Small intestine (tissue), 7 donors: ENCODE results near the gene SERPINB7. TPM values are rescaled to one million over a fixed set of nuclear protein-coding genes. Genes with fewer than 3 reads are reported as not detected.

Source experiments
- DNase-seq, 2 donors: peaks; one replicate each; pipeline versions ENCODE4 v3.0.0 to v3.0.0-alpha.2; 2013
- FAIRE-seq: peaks from 2 replicates; lab custom pipeline; 2012; peaks lifted over from hg19 to GRCh38; lab: Jason Lieb, UNC
- H3K27ac ChIP-seq, 3 donors: one replicate each; pipeline ENCODE4 v1.5.1; 2013; ENCODE audit warnings: low read length in 2 of 3, mild to moderate bottlenecking in 2 of 3, control low read depth in 1 of 3, inconsistent platforms in 1 of 3, low read depth in 1 of 3, moderate library complexity in 1 of 3
- H3K27me3 ChIP-seq, 3 donors: one replicate each; pipeline ENCODE4 v1.6.1; 2013; ENCODE audit warnings: low read length in 3 of 3, inconsistent platforms in 1 of 3; ENCODE audit not compliant: control insufficient read depth in 3 of 3, insufficient read depth in 3 of 3
- H3K36me3 ChIP-seq, 3 donors: one replicate each; pipeline ENCODE4 v1.6.1; 2013; ENCODE audit warnings: low read length in 3 of 3, inconsistent platforms in 1 of 3, low read depth in 1 of 3, mild to moderate bottlenecking in 1 of 3, moderate library complexity in 1 of 3; ENCODE audit not compliant: control insufficient read depth in 3 of 3, insufficient read depth in 2 of 3
- H3K4me1 ChIP-seq, 3 donors: one replicate each; pipeline ENCODE4 v1.6.1; 2013; ENCODE audit warnings: low read length in 2 of 3, inconsistent platforms in 1 of 3, low read depth in 1 of 3, mild to moderate bottlenecking in 1 of 3, moderate library complexity in 1 of 3; ENCODE audit not compliant: control insufficient read depth in 3 of 3, insufficient read depth in 2 of 3
- H3K4me3 ChIP-seq, 3 donors: one replicate each; pipeline ENCODE4 v1.5.1; 2013; ENCODE audit warnings: low read length in 3 of 3, control low read depth in 1 of 3, inconsistent platforms in 1 of 3, low read depth in 1 of 3, mild to moderate bottlenecking in 1 of 3, moderate library complexity in 1 of 3
- H3K9me3 ChIP-seq, 2 donors: one replicate each; pipeline ENCODE4 v1.6.1; 2013; ENCODE audit warnings: low read depth in 1 of 2, low read length in 1 of 2; ENCODE audit not compliant: control insufficient read depth in 2 of 2, insufficient read depth in 1 of 2
- WGBS, 3 donors: extraction: QIAGEN DNeasy Blood & Tissue Kit; methylation state at CpG; one replicate each; pipeline ENCODE4 v1.1.7; 2013; 5-methylcytosine and 5-hydroxymethylcytosine counted together
- polyA plus RNA-seq, 4 donors: library from polyadenylated mRNA; stranded (reverse) in 3 of 4; unstranded in 1 of 4; fragments of 200-250 nt in 3 of 4; fragments of 120-200 nt in 1 of 4; gene quantifications; one replicate each; pipeline versions ENCODE4 v1.2.1 to v1.2.3, GENCODE V29; 2013
- donor health status: healthy with polysubstance abuse.
- donor health status: control.
- donor health status: control.
- donor health status: Bipolar disorder and iron deficiency.
- donor health status: healthy.

The SERPINB7 gene
- polyA plus RNA-seq, 4 donors: not detected

- H3K4me1 ChIP-seq: no peaks in the 10 kb centered on the region
- H3K27ac ChIP-seq: no peak overlapping the region
- H3K27me3 ChIP-seq: no peaks in the 10 kb centered on the region
- H3K9me3 ChIP-seq: no peaks in the 10 kb centered on the region
- no peak overlapping the region for H3K4me3 ChIP-seq
- WGBS, 3 donors: 65 to 73% (median 67%) methylated on average over 3 of the region's 3 CpGs
- no peaks in the 10 kb centered on the region for H3K36me3 ChIP-seq
- FAIRE-seq: no peak
- DNase-seq: no peak
Measured at GRCh38 chr18:63773551-63773950, 1.7 kb upstream of the SERPINB7 start.

- Histone ChIP-seq H3K36me3 (no peaks in the 10 kb centered on the region), H3K4me1 (no peaks in the 10 kb centered on the region), H3K9me3 (no peaks in the 10 kb centered on the region), H3K4me3 (no peak overlapping the region), H3K27ac (no peak overlapping the region), H3K27me3 (no peaks in the 10 kb centered on the region)
- FAIRE-seq (no peak), DNase-seq (no peak)
- 32 to 60% (median 33%) methylated on average over 1 of the region's 1 CpG for WGBS, 3 donors
Measured at GRCh38 chr18:63774511-63774910, 707 bp upstream of the SERPINB7 start.

GRCh38 chr18:63779386-63779785, 4.2 kb downstream of the SERPINB7 start:
- H3K4me3 ChIP-seq: no peak overlapping the region
- DNase-seq: no peak
- no peaks in the 10 kb centered on the region for H3K9me3 ChIP-seq
- FAIRE-seq: no peak
- H3K4me1 ChIP-seq: no peaks in the 10 kb centered on the region
- WGBS, 3 donors: 18 to 38% (median 19%) methylated on average over 1 of the region's 1 CpG
- no peaks in the 10 kb centered on the region for H3K36me3 ChIP-seq
- H3K27ac ChIP-seq: no peak overlapping the region
- no peaks in the 10 kb centered on the region for H3K27me3 ChIP-seq

- H3K27ac ChIP-seq: no peak overlapping the region
- H3K4me3 ChIP-seq: no peak overlapping the region
- H3K27me3 ChIP-seq: no peaks in the 10 kb centered on the region
- no peak for FAIRE-seq
- H3K36me3 ChIP-seq: no peaks in the 10 kb centered on the region
- no peaks in the 10 kb centered on the region for H3K9me3 ChIP-seq
- WGBS, 3 donors: 46 to 64% (median 49%) methylated on average over 5 of the region's 5 CpGs
- peak in 1 of 2 donors; percentile 2 for DNase-seq
- no peaks in the 10 kb centered on the region for H3K4me1 ChIP-seq
Measured at GRCh38 chr18:63783394-63783793, 8.2 kb downstream of the SERPINB7 start.

- no peaks in the 10 kb centered on the region for H3K36me3 ChIP-seq
- H3K4me3 ChIP-seq: no peak overlapping the region
- no peaks in the 10 kb centered on the region for H3K9me3 ChIP-seq
- FAIRE-seq (no peak), DNase-seq (no peak)
- no peaks in the 10 kb centered on the region for H3K4me1 ChIP-seq
- no peaks in the 10 kb centered on the region for H3K27me3 ChIP-seq
- H3K27ac ChIP-seq: no peak overlapping the region
- 50 to 58% (median 54%) methylated on average over 4 of the region's 4 CpGs for WGBS, 3 donors
Measured at GRCh38 chr18:63784787-63785452, 9.7 kb downstream of the SERPINB7 start.

- Histone ChIP-seq H3K27ac (no peak overlapping the region), H3K36me3 (no peaks in the 10 kb centered on the region), H3K27me3 (no peaks in the 10 kb centered on the region), H3K9me3 (no peaks in the 10 kb centered on the region), H3K4me3 (no peak overlapping the region), H3K4me1 (no peaks in the 10 kb centered on the region)
- DNase-seq (no peak), FAIRE-seq (no peak)
- WGBS, 3 donors: 73 to 91% (median 86%) methylated on average over 4 of the region's 4 CpGs
Measured at GRCh38 chr18:63787673-63788072, 12.5 kb downstream of the SERPINB7 start.

GRCh38 chr18:63788447-63789096, 13.4 kb downstream of the SERPINB7 start:
- H3K27ac ChIP-seq: no peak overlapping the region

GRCh38 chr18:63789327-63789726, 14.1 kb downstream of the SERPINB7 start:
- Histone ChIP-seq H3K9me3 (no peaks in the 10 kb centered on the region), H3K27ac (no peak overlapping the region), H3K27me3 (no peaks in the 10 kb centered on the region), H3K4me3 (no peak overlapping the region), H3K4me1 (no peaks in the 10 kb centered on the region), H3K36me3 (no peaks in the 10 kb centered on the region)
- FAIRE-seq: no peak
- 85 to 95% (median 90%) methylated on average over 2 of the region's 2 CpGs for WGBS, 3 donors
- DNase-seq: no peak

More at GRCh38 chr18:63788447-63789096, 13.4 kb downstream of the SERPINB7 start:
- no peaks in the 10 kb centered on the region for H3K4me1 ChIP-seq
- 72 to 84% (median 77%) methylated on average over 3 of the region's 3 CpGs for WGBS, 3 donors
- DNase-seq: no peak
- no peak for FAIRE-seq
- no peaks in the 10 kb centered on the region for H3K27me3 ChIP-seq
- H3K4me3 ChIP-seq: no peak overlapping the region
- no peaks in the 10 kb centered on the region for H3K36me3 ChIP-seq
- H3K9me3 ChIP-seq: no peaks in the 10 kb centered on the region
